Prostate gland (tissue), 2 donors: ENCODE results near the gene C10orf62.

Experiments
- POLR2A ChIP-seq: fragments of 450-650 bp; IDR thresholded peaks from one replicate; pipeline ENCODE4 v1.6.1; 2016; ENCODE audit warnings: antibody characterized with exemption, mild to moderate bottlenecking
- POLR2AphosphoS5 ChIP-seq: sonication (generic); formaldehyde crosslinking; IDR thresholded peaks from one replicate; pipeline ENCODE4 v1.6.1; 2017; ENCODE audit warnings: antibody characterized with exemption
- TF ChIP-seq, protein P1 (sequence below), 4 experiments: fragments of 200-600 bp in 2 of 4; fragments of 450-650 bp in 2 of 4; sonication (generic) in 2 of 4; IDR thresholded peaks; 1 replicate in 3 of 4; 2 replicates in 1 of 4; pipeline ENCODE4 v1.5.1; 2016 to 2019; ENCODE audit warnings: antibody characterized with exemption in 4 of 4, mild to moderate bottlenecking in 2 of 4, moderate library complexity in 2 of 4

GRCh38 chr10:97596101-97597082 is 6.9 kb downstream of the C10orf62 start:
- TF ChIP-seq POLR2AphosphoS5, result peak; percentile 82
- TF ChIP-seq POLR2A, result no peak
- TF ChIP-seq, protein P1, sequence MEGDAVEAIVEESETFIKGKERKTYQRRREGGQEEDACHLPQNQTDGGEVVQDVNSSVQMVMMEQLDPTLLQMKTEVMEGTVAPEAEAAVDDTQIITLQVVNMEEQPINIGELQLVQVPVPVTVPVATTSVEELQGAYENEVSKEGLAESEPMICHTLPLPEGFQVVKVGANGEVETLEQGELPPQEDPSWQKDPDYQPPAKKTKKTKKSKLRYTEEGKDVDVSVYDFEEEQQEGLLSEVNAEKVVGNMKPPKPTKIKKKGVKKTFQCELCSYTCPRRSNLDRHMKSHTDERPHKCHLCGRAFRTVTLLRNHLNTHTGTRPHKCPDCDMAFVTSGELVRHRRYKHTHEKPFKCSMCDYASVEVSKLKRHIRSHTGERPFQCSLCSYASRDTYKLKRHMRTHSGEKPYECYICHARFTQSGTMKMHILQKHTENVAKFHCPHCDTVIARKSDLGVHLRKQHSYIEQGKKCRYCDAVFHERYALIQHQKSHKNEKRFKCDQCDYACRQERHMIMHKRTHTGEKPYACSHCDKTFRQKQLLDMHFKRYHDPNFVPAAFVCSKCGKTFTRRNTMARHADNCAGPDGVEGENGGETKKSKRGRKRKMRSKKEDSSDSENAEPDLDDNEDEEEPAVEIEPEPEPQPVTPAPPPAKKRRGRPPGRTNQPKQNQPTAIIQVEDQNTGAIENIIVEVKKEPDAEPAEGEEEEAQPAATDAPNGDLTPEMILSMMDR (IDR thresholded peaks at IDR 0.05), result no peak
